HEK293 (cell line): ENCODE data around the gene GPR119.
A peak's percentile ranks its signal among the peaks of the same experiment; 100 is the strongest.

Source experiments
- CTCF ChIA-PET: fragments of 350-600 bp; formaldehyde crosslinking; extraction: SDS; loops from one replicate; lab custom pipeline; 2021; ENCODE audit warnings: antibody characterized with exemption; lab: Yijun Ruan, JAX
- POLR2A ChIA-PET: fragments of 300-600 bp; formaldehyde crosslinking; extraction: SDS; loops from one replicate; lab custom pipeline; 2020; ENCODE audit warnings: antibody characterized with exemption, inconsistent platforms; lab: Yijun Ruan, JAX
- H3K27ac ChIP-seq: fragments of 200-500 bp; sonication (Bioruptor generic); 2 replicates; pipeline ENCODE4 v1.5.1; 2014; ENCODE audit warnings: low read depth, low read length, control low read depth, inconsistent platforms; ENCODE audit errors: extremely low read depth
- H3K36me3 ChIP-seq, 2 experiments: fragments of 200-500 bp in 1 of 2; sonication (Bioruptor generic) in 1 of 2; 1 replicate in 1 of 2; 2 replicates in 1 of 2; pipeline ENCODE4 v1.5.1; 2014 to 2017; ENCODE audit warnings: inconsistent platforms in 2 of 2, low read length in 2 of 2; ENCODE audit not compliant: control insufficient read depth in 2 of 2, insufficient read depth in 1 of 2
- H3K4me1 ChIP-seq: fragments of 200-500 bp; sonication (Bioruptor generic); 2 replicates; pipeline ENCODE4 v1.5.1; 2014; ENCODE audit warnings: mild to moderate bottlenecking, low read length, inconsistent platforms; ENCODE audit not compliant: control insufficient read depth, insufficient read depth
- H3K4me3 ChIP-seq: 2 replicates; pipeline ENCODE4 v1.5.1; 2011; ENCODE audit warnings: low read depth, mild to moderate bottlenecking, control low read depth, low read length, moderate library complexity
- H3K9me3 ChIP-seq: fragments of 200-500 bp; sonication (Bioruptor generic); 2 replicates; pipeline ENCODE4 v1.5.1; 2014; ENCODE audit warnings: low read depth, low read length, inconsistent platforms; ENCODE audit not compliant: control insufficient read depth, insufficient read depth
- AEBP2 ChIP-seq: fragments of 450-650 bp; formaldehyde crosslinking; IDR thresholded peaks from 2 replicates; pipeline ENCODE4 v1.5.1; 2016; ENCODE audit warnings: missing biosample characterization, missing genetic modification characterization, borderline replicate concordance
- CTCF ChIP-seq: fragments of 450-650 bp; formaldehyde crosslinking; IDR thresholded peaks from 2 replicates; pipeline ENCODE4 v1.5.1; 2016; ENCODE audit warnings: missing biosample characterization, missing genetic modification characterization
- ELK4 ChIP-seq: IDR thresholded peaks from 2 replicates; pipeline ENCODE4 v1.6.1; 2011; ENCODE audit warnings: mild to moderate bottlenecking, low read depth, low read length, borderline replicate concordance
- GLI2 ChIP-seq: fragments of 450-650 bp; formaldehyde crosslinking; IDR thresholded peaks from 2 replicates; pipeline ENCODE4; 2017; ENCODE audit warnings: missing biosample characterization, missing genetic modification characterization, low read depth, borderline replicate concordance
- GLIS1 ChIP-seq: fragments of 450-650 bp; formaldehyde crosslinking; IDR thresholded peaks from 2 replicates; pipeline ENCODE4 v1.5.1; 2016; ENCODE audit warnings: missing biosample characterization, missing genetic modification characterization
- HOXD13 ChIP-seq: sonication (generic); formaldehyde crosslinking; IDR thresholded peaks from 2 replicates; pipeline ENCODE4 v1.8.0; 2022; ENCODE audit warnings: missing genetic modification reagents, borderline replicate concordance
- IKZF3 ChIP-seq: fragments of 450-650 bp; IDR thresholded peaks from 2 replicates; pipeline ENCODE4 v1.5.0; 2018; ENCODE audit warnings: missing biosample characterization, mild to moderate bottlenecking, missing genetic modification characterization, moderate library complexity
- KLF10 ChIP-seq: fragments of 450-650 bp; IDR thresholded peaks from 2 replicates; pipeline ENCODE4 v1.5.1; 2018; ENCODE audit warnings: missing biosample characterization, mild to moderate bottlenecking, missing genetic modification characterization
- KLF17 ChIP-seq: fragments of 450-650 bp; formaldehyde crosslinking; IDR thresholded peaks from 2 replicates; pipeline ENCODE4 v1.5.1; 2016; ENCODE audit warnings: missing biosample characterization, missing genetic modification characterization
- PRDM2 ChIP-seq: fragments of 450-650 bp; formaldehyde crosslinking; IDR thresholded peaks from 2 replicates; pipeline ENCODE4 v1.5.1; 2016; ENCODE audit warnings: missing biosample characterization, missing genetic modification characterization, borderline replicate concordance
- ZBTB21 ChIP-seq: fragments of 450-650 bp; formaldehyde crosslinking; IDR thresholded peaks from 2 replicates; pipeline ENCODE4 v1.5.1; 2017; ENCODE audit warnings: missing biosample characterization, missing genetic modification characterization
- ZFP41 ChIP-seq: fragments of 450-650 bp; formaldehyde crosslinking; IDR thresholded peaks from 2 replicates; pipeline ENCODE4 v1.5.1; 2016; ENCODE audit warnings: missing biosample characterization, missing genetic modification characterization, borderline replicate concordance
- ZNF2 ChIP-seq: fragments of 450-650 bp; formaldehyde crosslinking; IDR thresholded peaks from 2 replicates; pipeline ENCODE4 v1.5.1; 2016; ENCODE audit warnings: missing biosample characterization, missing genetic modification characterization
- ZNF223 ChIP-seq: fragments of 450-650 bp; formaldehyde crosslinking; IDR thresholded peaks from 2 replicates; pipeline ENCODE4 v1.5.1; 2016; ENCODE audit warnings: missing biosample characterization, missing genetic modification characterization
- ZNF26 ChIP-seq: fragments of 450-650 bp; formaldehyde crosslinking; IDR thresholded peaks from 2 replicates; pipeline ENCODE4 v1.5.1; 2016; ENCODE audit warnings: missing biosample characterization, missing genetic modification characterization
- ZNF335 ChIP-seq: fragments of 450-650 bp; formaldehyde crosslinking; conservative IDR thresholded peaks from 2 replicates; pipeline ENCODE4 v1.5.1; 2016; ENCODE audit warnings: missing biosample characterization, missing genetic modification characterization
- ZNF354C ChIP-seq: fragments of 450-650 bp; formaldehyde crosslinking; IDR thresholded peaks from 2 replicates; pipeline ENCODE4 v1.5.1; 2016; ENCODE audit warnings: missing biosample characterization, missing genetic modification characterization, low read depth, borderline replicate concordance
- ZNF404 ChIP-seq: fragments of 450-650 bp; formaldehyde crosslinking; IDR thresholded peaks from 2 replicates; pipeline ENCODE4 v1.5.1; 2017; ENCODE audit warnings: missing biosample characterization, missing genetic modification characterization
- ZNF473 ChIP-seq: fragments of 450-650 bp; formaldehyde crosslinking; IDR thresholded peaks from 2 replicates; pipeline ENCODE4 v1.5.1; 2017; ENCODE audit warnings: missing biosample characterization, missing genetic modification characterization
- ZNF555 ChIP-seq: fragments of 450-650 bp; formaldehyde crosslinking; conservative IDR thresholded peaks from 2 replicates; pipeline ENCODE4 v1.5.1; 2017; ENCODE audit warnings: missing biosample characterization, mild to moderate bottlenecking, missing genetic modification characterization, inconsistent platforms
- ZNF623 ChIP-seq: fragments of 450-650 bp; formaldehyde crosslinking; IDR thresholded peaks from 2 replicates; pipeline ENCODE4 v1.5.1; 2016; ENCODE audit warnings: missing biosample characterization, missing genetic modification characterization
- ZNF654 ChIP-seq: fragments of 450-650 bp; formaldehyde crosslinking; IDR thresholded peaks from 2 replicates; pipeline ENCODE4 v1.5.1; 2016; ENCODE audit warnings: low read depth, missing biosample characterization, missing genetic modification characterization
- ZNF660 ChIP-seq: fragments of 450-650 bp; IDR thresholded peaks from 2 replicates; pipeline ENCODE4 v1.5.1; 2018; ENCODE audit warnings: missing biosample characterization, mild to moderate bottlenecking, missing genetic modification characterization
- ZNF701 ChIP-seq: fragments of 450-650 bp; formaldehyde crosslinking; IDR thresholded peaks from 2 replicates; pipeline ENCODE4 v1.5.1; 2016; ENCODE audit warnings: missing biosample characterization, missing genetic modification characterization

GPR119 gene

GRCh38 chrX:130393451-130394074, 8.1 kb upstream of the GPR119 start:
- POLR2A ChIA-PET = interaction anchor here (1.1 kb wide), 1 partner anchor 8 kb away, joined by 3 read pairs; the partner anchor contains the start of gene RBMX2
- no peak for TF ChIP-seq KLF10 (tag by site-specific recombination)
- no peak for TF ChIP-seq ZNF701 (tag by site-specific recombination)
- TF ChIP-seq ZBTB21 = no peak
- no peak for TF ChIP-seq HOXD13 (CRISPR knock-in tag)
- TF ChIP-seq ZNF404 (tag by site-specific recombination) = no peak
- TF ChIP-seq CTCF = peak; percentile 73
- no peak for TF ChIP-seq AEBP2 (tag by site-specific recombination)
- TF ChIP-seq ZFP41 = no peak
- no peak for TF ChIP-seq ZNF555
- peak; percentile 70 for TF ChIP-seq IKZF3 (tag by site-specific recombination)
- TF ChIP-seq ZNF660 = 0 out of 2 replicates have a peak, but pooled peaks have one; percentile 45
- peak; percentile 80 for TF ChIP-seq ZNF654
- no peak for TF ChIP-seq ZNF354C (tag by site-specific recombination)
- TF ChIP-seq GLIS1 = no peak
- TF ChIP-seq GLI2 = no peak
- TF ChIP-seq ZNF335 (tag by site-specific recombination) = no peak
- TF ChIP-seq ZNF223 = no peak
- TF ChIP-seq KLF17 (tag by site-specific recombination) = no peak
- CTCF ChIA-PET = interaction anchor here (0.6 to 3.9 kb wide), 17 partner anchors 8 to 682 kb away, joined by 3 to 69 read pairs (median 3); partner anchors contain the start of gene RBMX2
- Histone ChIP-seq H3K9me3 (no peaks in the 10 kb centered on the region), H3K27ac (no peak overlapping the region), H3K4me3 (no peak overlapping the region), H3K4me1 (no peaks in the 10 kb centered on the region), H3K36me3 (no peaks in the 10 kb centered on the region)

GRCh38 chrX:130386408-130386808, 934 bp upstream of the GPR119 start:
- ChIA-PET CTCF (interaction anchor here (0.5 kb wide), 1 partner anchor 990 kb away, joined by 3 read pairs; no protein-coding TSS in a partner anchor), POLR2A (no interaction called here)
- Histone ChIP-seq H3K9me3 (no peaks in the 10 kb centered on the region), H3K36me3 (no peaks in the 10 kb centered on the region), H3K4me3 (no peak overlapping the region), H3K4me1 (no peaks in the 10 kb centered on the region), H3K27ac (no peak overlapping the region)
- TF ChIP-seq ELK4 = no peak
- no peak for TF ChIP-seq PRDM2 (tag by site-specific recombination)
- TF ChIP-seq ZNF623 = no peak
- TF ChIP-seq ZNF26 (tag by site-specific recombination) = no peak
- TF ChIP-seq ZNF473 (tag by site-specific recombination) = no peak
- no peak for TF ChIP-seq ZNF2 (tag by site-specific recombination)
